H9 (cell line): ENCODE data around the gene ASB7. TPM values are rescaled to one million over a fixed set of nuclear protein-coding genes. Genes with fewer than 3 reads are reported as not detected.

Experiments
- DNase-seq: peaks from one replicate; pipeline ENCODE4 v3.0.0-alpha.2; 2017
- H2AFZ ChIP-seq: one replicate; pipeline ENCODE4 v1.6.1; 2013; ENCODE audit warnings: mild to moderate bottlenecking, low read length, control low read depth, moderate library complexity
- H2AK5ac ChIP-seq: 2 replicates; pipeline ENCODE4 v1.6.1; 2013; ENCODE audit warnings: low read length, control low read depth, mixed read lengths; ENCODE audit not compliant: insufficient read length
- H2BK120ac ChIP-seq: one replicate; pipeline ENCODE4 v1.6.1; 2013; ENCODE audit warnings: low read depth, mild to moderate bottlenecking, low read length, control low read depth, inconsistent platforms; ENCODE audit not compliant: poor library complexity, severe bottlenecking
- H2BK12ac ChIP-seq: 2 replicates; pipeline ENCODE4 v1.6.1; 2013; ENCODE audit warnings: low read length, control low read depth, mixed read lengths, low read depth; ENCODE audit not compliant: insufficient read length
- H2BK15ac ChIP-seq: 2 replicates; pipeline ENCODE4 v1.6.1; 2013; ENCODE audit warnings: low read depth, low read length, control low read depth
- H2BK20ac ChIP-seq: one replicate; pipeline ENCODE4 v1.6.1; 2013; ENCODE audit warnings: low read depth, mild to moderate bottlenecking, low read length, control low read depth, inconsistent platforms; ENCODE audit not compliant: poor library complexity, severe bottlenecking
- H2BK5ac ChIP-seq: 2 replicates; pipeline ENCODE4 v1.6.1; 2013; ENCODE audit warnings: low read length, control low read depth, mixed read lengths; ENCODE audit not compliant: insufficient read length
- H3K14ac ChIP-seq: 2 replicates; pipeline ENCODE4 v1.6.1; 2013; ENCODE audit warnings: low read length, control low read depth; ENCODE audit not compliant: insufficient read depth
- H3K18ac ChIP-seq: 2 replicates; pipeline ENCODE4 v1.6.1; 2013; ENCODE audit warnings: low read depth, mild to moderate bottlenecking, mixed read lengths, low read length, control low read depth; ENCODE audit not compliant: insufficient read length
- H3K23ac ChIP-seq: 2 replicates; pipeline ENCODE4 v1.6.1; 2013; ENCODE audit warnings: low read length, control low read depth, mixed read lengths, low read depth; ENCODE audit not compliant: insufficient read length
- H3K23me2 ChIP-seq: 2 replicates; pipeline ENCODE4 v1.6.1; 2013; ENCODE audit warnings: low read depth, mild to moderate bottlenecking, mixed read lengths, low read length, control low read depth; ENCODE audit not compliant: insufficient read length, poor library complexity, severe bottlenecking
- H3K27ac ChIP-seq: 2 replicates; pipeline ENCODE4 v1.5.1; 2013; ENCODE audit warnings: low read length, control low read depth, mixed read lengths, low read depth; ENCODE audit not compliant: insufficient read length
- H3K27me3 ChIP-seq: 2 replicates; pipeline ENCODE4 v1.6.1; 2013; ENCODE audit warnings: low read length, control low read depth, inconsistent platforms; ENCODE audit not compliant: insufficient read depth
- H3K4ac ChIP-seq: 2 replicates; pipeline ENCODE4 v1.6.1; 2013; ENCODE audit warnings: low read depth, mild to moderate bottlenecking, control low read depth, inconsistent platforms, low read length, moderate library complexity
- H3K4me1 ChIP-seq: 2 replicates; pipeline ENCODE4 v1.6.1; 2013; ENCODE audit warnings: low read length, control low read depth, inconsistent platforms; ENCODE audit not compliant: insufficient read depth
- H3K4me2 ChIP-seq: 2 replicates; pipeline ENCODE4 v1.6.1; 2013; ENCODE audit warnings: low read length, control low read depth, mixed read lengths; ENCODE audit not compliant: insufficient read length, insufficient read depth
- H3K56ac ChIP-seq: 2 replicates; pipeline ENCODE4 v1.6.1; 2013; ENCODE audit warnings: low read depth, mild to moderate bottlenecking, mixed read lengths, low read length, control low read depth; ENCODE audit not compliant: insufficient read length
- H3K79me1 ChIP-seq: 2 replicates; pipeline ENCODE4 v1.6.1; 2013; ENCODE audit warnings: low read depth, mild to moderate bottlenecking, moderate library complexity, low read length, control low read depth, inconsistent platforms; ENCODE audit not compliant: insufficient read depth, poor library complexity, severe bottlenecking
- H3K79me2 ChIP-seq: 2 replicates; pipeline ENCODE4 v1.6.1; 2013; ENCODE audit warnings: low read length, control low read depth, inconsistent platforms; ENCODE audit not compliant: insufficient read depth
- H3K9ac ChIP-seq: 2 replicates; pipeline ENCODE4 v1.6.1; 2013; ENCODE audit warnings: low read length, control low read depth, mixed read lengths; ENCODE audit not compliant: insufficient read length; ENCODE audit errors: extremely low read depth
- H3K9me3 ChIP-seq: one replicate; pipeline ENCODE4 v1.6.1; 2013; ENCODE audit warnings: low read depth, low read length, inconsistent platforms; ENCODE audit not compliant: control insufficient read depth
- H3T11ph ChIP-seq: one replicate; pipeline ENCODE4 v1.6.1; 2013; ENCODE audit warnings: mild to moderate bottlenecking, low read length, control low read depth, inconsistent platforms
- H4K20me1 ChIP-seq: one replicate; pipeline ENCODE4 v1.6.1; 2013; ENCODE audit not compliant: control insufficient read depth, insufficient read length, insufficient read depth
- H4K5ac ChIP-seq: 2 replicates; pipeline ENCODE4 v1.6.1; 2013; ENCODE audit warnings: low read depth, mild to moderate bottlenecking, mixed read lengths, low read length, control low read depth; ENCODE audit not compliant: insufficient read length
- H4K8ac ChIP-seq: replicated peaks from 2 replicates; pipeline ENCODE4 v1.6.1; 2013; ENCODE audit warnings: low read length, control low read depth, mixed read lengths, low read depth; ENCODE audit not compliant: insufficient read length
- H4K91ac ChIP-seq: 2 replicates; pipeline ENCODE4 v1.6.1; 2013; ENCODE audit warnings: low read depth, mild to moderate bottlenecking, moderate library complexity, mixed read lengths, low read length, control low read depth; ENCODE audit not compliant: insufficient read length
- H3K27ac Mint-ChIP-seq, 3 experiments: 2 replicates in 2 of 3; 3 replicates in 1 of 3; pipeline ENCODE4 v1.8.0; 2020 to 2021; ENCODE audit warnings: mixed read lengths in 3 of 3, mild to moderate bottlenecking in 1 of 3, moderate library complexity in 1 of 3
- H3K27me3 Mint-ChIP-seq: 2 replicates; pipeline ENCODE4 v1.8.0; 2021; ENCODE audit warnings: low read depth, mild to moderate bottlenecking, moderate library complexity, mixed read lengths
- H3K36me3 Mint-ChIP-seq, 3 experiments: 2 replicates in 2 of 3; 3 replicates in 1 of 3; pipeline ENCODE4 v1.8.0; 2020 to 2021; ENCODE audit warnings: low read depth in 3 of 3, mixed read lengths in 3 of 3; ENCODE audit not compliant: insufficient read depth in 1 of 3
- H3K4me1 Mint-ChIP-seq, 2 experiments: 2 replicates each; pipeline ENCODE4 v1.8.0; 2020; ENCODE audit warnings: mixed read lengths in 2 of 2
- H3K4me3 Mint-ChIP-seq, 2 experiments: 2 replicates in 1 of 2; 3 replicates in 1 of 2; pipeline ENCODE4 v1.8.0; 2020 to 2021; ENCODE audit warnings: mild to moderate bottlenecking in 2 of 2, mixed read lengths in 2 of 2, moderate library complexity in 1 of 2
- H3K9me3 Mint-ChIP-seq, 2 experiments: 2 replicates in 1 of 2; 3 replicates in 1 of 2; pipeline ENCODE4 v1.8.0; 2020; ENCODE audit warnings: mild to moderate bottlenecking in 2 of 2, mixed read lengths in 2 of 2, moderate library complexity in 1 of 2
- CTCF ChIP-seq: fragments of 200-600 bp; sonication (generic); conservative IDR thresholded peaks from 3 replicates; pipeline ENCODE4 v1.8.0; 2021; ENCODE audit warnings: antibody characterized with exemption, mild to moderate bottlenecking
- WGBS: extraction: QIAGEN DNeasy Blood & Tissue Kit; methylation state at CpG from one replicate; pipeline ENCODE4 v1.1.7; 2013; ENCODE audit warnings: missing lambda C conversion rate, low lambda C conversion rate, mixed read lengths; ENCODE audit not compliant: insufficient read length; ENCODE audit errors: extremely low coverage; 5-methylcytosine and 5-hydroxymethylcytosine counted together
- total RNA-seq: library from RNA; stranded (reverse); gene quantifications from 2 replicates; pipeline ENCODE4 v1.2.1, GENCODE V29; 2021

The ASB7 gene
- total RNA-seq, 1 experiment from 2014 or later: 12.8 TPM

DNA sequence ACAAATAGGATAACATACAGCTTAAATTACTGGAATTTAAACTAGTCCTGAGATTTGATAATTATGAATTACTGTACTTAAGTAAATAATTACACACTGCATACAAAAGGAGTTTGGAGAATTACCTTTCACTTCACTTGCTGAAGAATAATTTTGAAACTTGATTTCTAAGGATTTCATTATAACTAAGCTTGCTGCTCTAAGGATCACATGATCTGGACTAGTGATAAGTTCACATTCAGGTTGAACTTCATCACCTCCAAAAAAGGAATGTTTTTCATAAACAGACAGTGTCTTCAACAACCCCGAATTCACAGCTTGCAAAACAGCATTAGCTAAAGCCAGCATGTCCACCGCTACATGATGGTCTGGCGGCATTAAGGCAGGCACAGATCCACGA, 28.9 kb upstream of the ASB7 start:
- Histone ChIP-seq H3K23ac (no peak overlapping the region), H3K23me2 (no peaks in the 10 kb centered on the region), H3K4me1 (no peaks in the 10 kb centered on the region), H4K91ac (no peak overlapping the region), H2BK20ac (no peak overlapping the region), H3K79me2 (no peaks in the 10 kb centered on the region), H2BK15ac (no peak overlapping the region), H3K9ac (no peak overlapping the region), H2BK12ac (no peak overlapping the region), H4K5ac (no peak overlapping the region), H3K9me3 (no peaks in the 10 kb centered on the region), H3K27me3 (no peaks in the 10 kb centered on the region), H2AK5ac (no peak overlapping the region), H3K27ac (no peak overlapping the region), H2AFZ (no peak overlapping the region), H3K4ac (no peak overlapping the region), H3K79me1 (no peaks in the 10 kb centered on the region), H2BK120ac (no peak overlapping the region), H4K8ac (no peak overlapping the region), H3K14ac (no peak overlapping the region), H3K4me2 (no peak overlapping the region), H2BK5ac (no peak overlapping the region), H4K20me1 (no peaks in the 10 kb centered on the region), H3T11ph (no peak overlapping the region), H3K18ac (no peak overlapping the region), H3K56ac (no peak overlapping the region)
- WGBS: no CpG with 5 or more reads among the region's 4 CpGs
- no peak for TF ChIP-seq CTCF
- Mint-ChIP-seq H3K4me3 (no peak overlapping the region), H3K27ac (no peak overlapping the region), H3K27me3 (no peaks in the 10 kb centered on the region), H3K36me3 (peaks cover 4 to 16% (median 5%) of the 10 kb centered on the region in 3 experiments; a peak in 4 of 7 replicates), H3K4me1 (no peaks in the 10 kb centered on the region), H3K9me3 (no peaks in the 10 kb centered on the region)
- no peak for DNase-seq
